ENCODE measurements around the gene NTSR1. TPM values are rescaled to one million over a fixed set of nuclear protein-coding genes. Genes with fewer than 3 reads are reported as not detected.

The NTSR1 gene
- total RNA-seq, 1 experiment from 2014 or later, result 44.1 TPM

DNA sequence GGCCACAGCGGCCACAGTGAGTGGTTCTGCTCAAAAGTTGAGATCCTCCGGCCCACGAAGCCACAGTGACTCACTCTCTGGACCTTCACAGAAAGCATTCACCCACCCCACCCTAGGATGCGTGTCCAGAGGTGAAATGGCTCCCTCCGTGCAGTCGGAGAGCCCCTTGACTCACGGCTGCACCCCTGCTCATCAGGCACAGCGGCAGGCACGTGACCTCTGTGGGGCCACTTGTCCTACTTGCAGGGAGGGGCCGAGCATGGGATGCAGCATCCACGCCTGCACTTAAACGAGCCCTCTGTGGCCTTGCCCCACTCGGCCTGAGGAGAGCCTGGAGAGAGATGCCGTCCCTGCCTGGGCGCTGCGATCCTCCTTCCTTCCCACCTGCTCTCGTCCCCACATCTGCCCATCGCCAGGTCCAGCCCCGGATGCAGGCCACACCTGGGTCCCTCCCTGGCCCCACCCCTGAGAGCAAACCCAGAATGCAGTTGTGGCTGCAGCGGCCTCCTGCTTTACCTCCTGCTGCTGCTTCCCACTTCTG, 28.7 kb downstream of the NTSR1 start:
- Histone ChIP-seq H3K27ac (ENCODE audit: low read length) (peak overlapping the region; percentile 72), H3K9me3 (ENCODE audit: control insufficient read depth, insufficient read depth, low read depth, low read length) (no peaks in the 10 kb centered on the region), H3K4me3 (ENCODE audit: low read depth in 2 of 2, low read length in 2 of 2) (no peak overlapping the region), H3K36me3 (ENCODE audit: control insufficient read depth, insufficient read depth, low read length) (0 out of 2 replicates have a peak, but pooled peaks cover 2% of the 10 kb centered on the region), H3K4me1 (ENCODE audit: control insufficient read depth, insufficient read depth, low read length) (peaks cover 84% of the 10 kb centered on the region), H3K27me3 (ENCODE audit: control insufficient read depth, insufficient read depth, low read length) (no peaks in the 10 kb centered on the region)
- in situ Hi-C loops (cut with HindIII; ENCODE audit: low pct_unique_long_range_greater_than_20kb, low sequenced_read_pairs) (no loop called here), intact Hi-C loops (cut with micrococcal nuclease; ENCODE audit: unreplicated experiment) (no loop called here)
- ChIA-PET CTCF (no interaction called here), POLR2A (no interaction called here)
- TF ChIP-seq, protein P1, sequence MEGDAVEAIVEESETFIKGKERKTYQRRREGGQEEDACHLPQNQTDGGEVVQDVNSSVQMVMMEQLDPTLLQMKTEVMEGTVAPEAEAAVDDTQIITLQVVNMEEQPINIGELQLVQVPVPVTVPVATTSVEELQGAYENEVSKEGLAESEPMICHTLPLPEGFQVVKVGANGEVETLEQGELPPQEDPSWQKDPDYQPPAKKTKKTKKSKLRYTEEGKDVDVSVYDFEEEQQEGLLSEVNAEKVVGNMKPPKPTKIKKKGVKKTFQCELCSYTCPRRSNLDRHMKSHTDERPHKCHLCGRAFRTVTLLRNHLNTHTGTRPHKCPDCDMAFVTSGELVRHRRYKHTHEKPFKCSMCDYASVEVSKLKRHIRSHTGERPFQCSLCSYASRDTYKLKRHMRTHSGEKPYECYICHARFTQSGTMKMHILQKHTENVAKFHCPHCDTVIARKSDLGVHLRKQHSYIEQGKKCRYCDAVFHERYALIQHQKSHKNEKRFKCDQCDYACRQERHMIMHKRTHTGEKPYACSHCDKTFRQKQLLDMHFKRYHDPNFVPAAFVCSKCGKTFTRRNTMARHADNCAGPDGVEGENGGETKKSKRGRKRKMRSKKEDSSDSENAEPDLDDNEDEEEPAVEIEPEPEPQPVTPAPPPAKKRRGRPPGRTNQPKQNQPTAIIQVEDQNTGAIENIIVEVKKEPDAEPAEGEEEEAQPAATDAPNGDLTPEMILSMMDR (IDR thresholded peaks at IDR 0.05), result no peak
- TF ChIP-seq POLR2AphosphoS5 (IDR thresholded peaks at IDR 0.05; ENCODE audit: low read depth, low read length), result no peak
- no peak for TF ChIP-seq TCF7L2 (IDR thresholded peaks at IDR 0.05; ENCODE audit: low read depth, low read length)
- no peak for TF ChIP-seq SIN3A (IDR thresholded peaks at IDR 0.05; ENCODE audit: borderline replicate concordance, insufficient read depth, low read depth, low read length)
- TF ChIP-seq, protein P2, sequence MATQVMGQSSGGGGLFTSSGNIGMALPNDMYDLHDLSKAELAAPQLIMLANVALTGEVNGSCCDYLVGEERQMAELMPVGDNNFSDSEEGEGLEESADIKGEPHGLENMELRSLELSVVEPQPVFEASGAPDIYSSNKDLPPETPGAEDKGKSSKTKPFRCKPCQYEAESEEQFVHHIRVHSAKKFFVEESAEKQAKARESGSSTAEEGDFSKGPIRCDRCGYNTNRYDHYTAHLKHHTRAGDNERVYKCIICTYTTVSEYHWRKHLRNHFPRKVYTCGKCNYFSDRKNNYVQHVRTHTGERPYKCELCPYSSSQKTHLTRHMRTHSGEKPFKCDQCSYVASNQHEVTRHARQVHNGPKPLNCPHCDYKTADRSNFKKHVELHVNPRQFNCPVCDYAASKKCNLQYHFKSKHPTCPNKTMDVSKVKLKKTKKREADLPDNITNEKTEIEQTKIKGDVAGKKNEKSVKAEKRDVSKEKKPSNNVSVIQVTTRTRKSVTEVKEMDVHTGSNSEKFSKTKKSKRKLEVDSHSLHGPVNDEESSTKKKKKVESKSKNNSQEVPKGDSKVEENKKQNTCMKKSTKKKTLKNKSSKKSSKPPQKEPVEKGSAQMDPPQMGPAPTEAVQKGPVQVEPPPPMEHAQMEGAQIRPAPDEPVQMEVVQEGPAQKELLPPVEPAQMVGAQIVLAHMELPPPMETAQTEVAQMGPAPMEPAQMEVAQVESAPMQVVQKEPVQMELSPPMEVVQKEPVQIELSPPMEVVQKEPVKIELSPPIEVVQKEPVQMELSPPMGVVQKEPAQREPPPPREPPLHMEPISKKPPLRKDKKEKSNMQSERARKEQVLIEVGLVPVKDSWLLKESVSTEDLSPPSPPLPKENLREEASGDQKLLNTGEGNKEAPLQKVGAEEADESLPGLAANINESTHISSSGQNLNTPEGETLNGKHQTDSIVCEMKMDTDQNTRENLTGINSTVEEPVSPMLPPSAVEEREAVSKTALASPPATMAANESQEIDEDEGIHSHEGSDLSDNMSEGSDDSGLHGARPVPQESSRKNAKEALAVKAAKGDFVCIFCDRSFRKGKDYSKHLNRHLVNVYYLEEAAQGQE (IDR thresholded peaks at IDR 0.05; ENCODE audit: insufficient read depth in 1 of 2, low read depth in 2 of 2, low read length in 1 of 2), result no peak
- no peak for DNase-seq (ENCODE audit: low read depth, low spot score)
- no peak for ATAC-seq
- BruUV-seq (replicated peaks), result no TSS peak

DNA sequence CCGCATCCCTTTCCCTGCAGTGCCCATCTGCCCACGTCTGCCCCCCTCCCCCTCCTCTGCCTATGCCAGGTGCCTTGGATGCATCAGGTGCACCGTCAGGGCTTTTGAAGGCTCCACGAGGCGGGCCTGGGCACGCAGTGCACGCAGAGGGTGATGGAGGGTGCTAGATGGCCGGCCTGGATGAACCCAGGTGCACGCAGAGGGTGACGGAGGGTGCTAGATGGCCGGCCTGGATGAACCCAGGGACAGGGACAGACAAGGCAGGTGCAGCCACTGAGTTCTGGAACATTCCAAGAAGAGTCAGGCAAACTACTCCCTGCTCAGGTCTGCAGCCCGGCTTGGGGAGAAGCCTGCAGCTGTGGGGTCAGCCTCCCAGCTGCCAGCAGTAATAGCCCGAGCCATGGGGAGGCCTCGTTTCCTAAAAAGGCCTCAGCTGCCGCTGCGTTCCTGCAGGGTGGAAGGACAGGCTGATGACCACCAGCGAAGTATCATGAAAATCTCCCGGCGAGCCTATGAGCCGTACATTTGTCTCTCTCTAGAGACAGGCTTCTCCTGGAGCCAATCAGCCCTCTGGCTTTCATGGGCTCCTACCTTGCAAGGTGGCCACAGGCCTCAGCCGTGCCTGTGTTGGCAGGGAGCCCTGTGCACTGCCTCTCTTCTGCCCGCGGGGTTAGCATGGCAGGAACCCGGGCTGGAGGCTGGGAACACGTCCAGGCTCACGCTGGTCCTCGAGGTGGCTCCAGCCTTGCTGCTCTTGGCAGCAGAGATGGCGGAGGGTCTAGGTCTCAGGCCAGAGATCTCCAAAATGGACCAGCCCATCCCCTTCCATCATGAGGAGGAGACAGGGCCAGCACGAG, 29.6 kb downstream of the NTSR1 start:
- in situ Hi-C loops (cut with HindIII; ENCODE audit: low pct_unique_long_range_greater_than_20kb, low sequenced_read_pairs), result no loop called here
- Histone ChIP-seq H3K36me3 (ENCODE audit: control insufficient read depth, insufficient read depth, low read length) (0 out of 2 replicates have a peak, but pooled peaks cover 2% of the 10 kb centered on the region), H3K27me3 (ENCODE audit: control insufficient read depth, insufficient read depth, low read length) (no peaks in the 10 kb centered on the region), H3K27ac (ENCODE audit: low read length) (peak overlapping the region; percentile 88; the same call in 1 of the 2 replicates), H3K4me3 (ENCODE audit: low read depth in 2 of 2, low read length in 2 of 2) (no peak overlapping the region), H3K9me3 (ENCODE audit: control insufficient read depth, insufficient read depth, low read depth, low read length) (no peaks in the 10 kb centered on the region), H3K4me1 (ENCODE audit: control insufficient read depth, insufficient read depth, low read length) (peaks cover 82% of the 10 kb centered on the region)
- DNase-seq (ENCODE audit: low read depth, low spot score), result no peak
- intact Hi-C loops (cut with micrococcal nuclease; ENCODE audit: unreplicated experiment), result no loop called here
- ATAC-seq, result no peak
- CTCF ChIA-PET, result no interaction called here
- POLR2A ChIA-PET, result no interaction called here
- TF ChIP-seq TCF7L2 (IDR thresholded peaks at IDR 0.05; ENCODE audit: low read depth, low read length), result no peak
- TF ChIP-seq, protein P2 (IDR thresholded peaks at IDR 0.05; ENCODE audit: insufficient read depth in 1 of 2, low read depth in 2 of 2, low read length in 1 of 2), result no peak
- no peak for TF ChIP-seq SIN3A (IDR thresholded peaks at IDR 0.05; ENCODE audit: borderline replicate concordance, insufficient read depth, low read depth, low read length)
- no peak for TF ChIP-seq POLR2AphosphoS5 (IDR thresholded peaks at IDR 0.05; ENCODE audit: low read depth, low read length)
- TF ChIP-seq, protein P1 (IDR thresholded peaks at IDR 0.05), result no peak
- BruUV-seq (replicated peaks), result no TSS peak

Data from Panc1 (cell line).